Superior temporal gyrus (tissue), 1 donor: ENCODE data around the gene CDH23.
A peak's percentile ranks its signal among the peaks of the same experiment; 100 is the strongest.

ENCODE experiments used
- DNase-seq: peaks from one replicate; pipeline ENCODE4 v3.0.0-alpha.2; 2016; ENCODE audit errors: extremely low spot score

Gene CDH23

DNA sequence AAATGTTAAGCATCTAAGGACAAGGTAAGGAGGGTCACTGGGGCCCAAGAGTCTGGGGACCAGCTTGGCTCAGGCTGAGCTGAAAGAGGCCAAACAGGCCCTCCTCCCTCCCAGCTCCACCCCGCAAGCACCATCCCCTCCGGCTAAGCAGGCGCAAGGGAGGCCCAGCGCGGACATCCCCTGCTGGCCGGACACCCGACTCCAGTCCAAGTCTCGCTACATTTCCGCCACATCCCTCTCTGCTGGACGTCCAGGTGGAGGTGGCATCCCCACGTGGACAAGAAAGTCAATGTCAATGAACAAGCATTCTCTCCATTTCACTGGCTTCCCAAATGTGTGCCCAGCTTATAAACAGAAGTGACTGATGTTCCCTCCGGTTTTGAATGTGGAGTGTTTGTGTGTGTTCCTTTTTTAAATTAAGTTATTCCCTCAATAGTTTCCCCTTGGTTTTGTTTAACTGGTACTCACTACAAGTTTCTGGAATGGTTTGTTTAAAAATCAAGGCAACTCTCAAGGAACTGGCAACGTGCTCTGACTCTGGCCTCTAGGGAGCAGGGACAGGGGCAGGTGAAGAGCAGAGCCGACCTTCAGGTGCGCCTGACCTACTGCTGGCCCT lies 418.9 kb downstream of the CDH23 start:
- no peak for DNase-seq

DNA sequence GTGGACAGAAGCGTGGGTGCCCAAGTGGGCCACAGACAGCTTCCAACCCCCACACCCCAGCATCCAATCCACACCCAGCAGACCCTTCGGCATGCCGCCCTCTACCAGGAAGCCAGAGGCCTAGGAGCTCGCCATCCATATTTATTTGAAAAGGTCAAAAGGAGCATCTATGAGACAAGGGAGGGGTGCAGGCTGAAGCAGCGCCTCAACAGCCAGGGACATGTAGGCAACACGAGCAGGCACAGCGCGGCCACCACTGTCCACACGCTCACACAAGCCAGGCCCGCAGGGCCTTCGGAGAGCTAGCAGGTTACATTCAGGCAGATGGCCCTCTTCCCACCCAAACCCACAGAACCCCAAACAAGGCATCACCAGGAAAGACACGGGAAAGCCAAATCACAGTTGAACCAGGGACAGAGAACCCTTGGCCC lies 419.7 kb downstream of the CDH23 start:
- no peak for DNase-seq

DNA sequence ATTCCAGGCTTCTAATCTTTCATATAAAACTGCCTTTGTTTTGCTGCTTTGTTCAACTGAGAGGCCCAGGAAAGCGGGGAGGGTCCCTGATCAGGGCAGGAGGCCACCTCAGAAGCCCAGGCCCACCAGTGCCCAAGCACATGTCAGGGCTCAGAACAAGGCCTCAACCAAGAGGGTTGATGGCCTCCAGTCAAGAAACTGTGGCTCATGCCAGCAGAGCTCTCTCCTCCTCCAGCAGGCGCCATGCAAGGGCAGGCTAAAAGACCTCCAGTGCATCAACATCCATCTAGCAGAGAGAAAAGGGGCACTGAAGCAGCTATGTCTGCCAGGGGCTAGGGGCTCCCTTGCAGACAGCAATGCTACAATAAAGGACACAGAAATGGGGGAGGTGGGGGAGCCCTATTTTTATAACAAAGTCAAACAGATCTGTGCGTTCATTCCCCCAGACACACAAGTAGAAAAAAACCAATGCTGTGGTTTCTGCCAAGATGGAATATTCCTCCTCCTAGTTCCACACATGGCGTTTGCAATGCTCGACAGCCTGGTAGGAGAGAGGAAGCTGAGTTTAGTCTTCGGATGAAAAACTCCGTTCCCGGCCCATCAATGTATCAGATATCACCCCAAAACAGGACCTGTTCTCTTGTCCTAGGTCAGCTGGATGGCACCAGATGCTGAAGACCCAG lies 420.4 kb downstream of the CDH23 start:
- peak; percentile 60 for DNase-seq

DNA sequence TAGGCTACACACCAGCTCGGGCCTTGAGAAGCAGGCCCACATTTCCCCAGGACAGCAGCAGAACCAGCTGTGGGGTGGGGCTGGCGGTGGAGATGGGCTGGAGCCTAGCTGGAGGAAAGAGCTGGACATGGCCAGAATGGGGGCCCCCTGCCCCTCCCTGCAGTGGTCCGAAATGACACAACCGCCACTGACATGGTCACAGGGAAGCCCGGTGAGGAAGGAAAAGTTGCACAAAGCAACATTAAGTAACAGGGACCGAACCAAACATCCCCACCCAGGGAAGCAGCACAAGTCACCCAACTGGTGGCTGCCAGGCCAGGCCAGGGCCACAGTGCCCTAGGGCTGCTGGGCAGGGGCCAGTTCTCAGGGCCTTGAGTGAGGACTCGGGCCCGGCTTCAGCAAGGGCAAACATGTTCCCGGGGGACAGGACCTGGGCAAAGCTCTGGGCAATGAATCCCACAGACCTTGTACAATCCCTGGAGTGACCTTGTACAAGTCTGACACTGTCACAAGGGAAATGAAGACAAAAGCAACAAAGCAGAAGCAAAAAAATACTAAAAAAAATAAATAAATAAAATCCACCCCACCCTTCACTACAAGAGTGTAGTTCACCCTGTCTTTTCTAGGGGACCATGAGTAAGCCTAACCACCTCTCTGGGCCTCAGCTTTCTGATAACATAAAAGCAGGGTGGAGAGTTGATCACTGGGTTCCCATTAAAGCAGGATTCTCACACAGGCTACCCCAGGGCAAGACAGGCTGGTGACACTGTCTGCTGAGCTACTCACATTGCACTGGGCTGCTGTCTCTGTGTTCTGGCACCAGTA lies 421.3 kb downstream of the CDH23 start:
- no peak for DNase-seq

DNA sequence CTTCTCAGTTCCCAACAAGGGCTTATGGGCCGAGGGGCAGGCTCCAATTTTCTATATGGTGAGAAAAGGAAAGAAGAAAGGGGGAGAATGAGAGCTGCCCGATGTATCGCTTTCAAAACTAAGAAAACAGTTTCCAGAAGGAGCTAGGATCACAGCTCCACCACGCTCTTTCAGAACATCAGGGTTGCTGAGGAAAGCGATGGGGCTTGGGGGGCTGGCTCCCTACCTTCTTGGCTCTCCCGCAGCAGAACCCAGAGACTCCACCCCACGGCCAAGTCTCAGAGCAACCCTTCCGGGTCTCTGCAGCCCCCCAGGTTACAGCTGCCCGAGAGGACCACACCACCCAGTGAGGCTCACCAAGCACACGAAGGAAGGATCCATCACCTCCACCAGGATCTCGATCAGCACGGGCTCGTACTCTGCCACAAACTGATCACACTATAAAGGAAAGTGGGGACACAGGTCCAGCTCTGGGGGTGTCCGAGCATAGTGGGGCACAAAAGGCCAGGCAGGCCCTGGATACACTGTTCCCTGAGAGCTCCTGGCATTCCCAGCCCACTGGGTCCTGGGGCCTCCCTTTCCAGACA lies 422.0 kb downstream of the CDH23 start:
- no peak for DNase-seq

DNA sequence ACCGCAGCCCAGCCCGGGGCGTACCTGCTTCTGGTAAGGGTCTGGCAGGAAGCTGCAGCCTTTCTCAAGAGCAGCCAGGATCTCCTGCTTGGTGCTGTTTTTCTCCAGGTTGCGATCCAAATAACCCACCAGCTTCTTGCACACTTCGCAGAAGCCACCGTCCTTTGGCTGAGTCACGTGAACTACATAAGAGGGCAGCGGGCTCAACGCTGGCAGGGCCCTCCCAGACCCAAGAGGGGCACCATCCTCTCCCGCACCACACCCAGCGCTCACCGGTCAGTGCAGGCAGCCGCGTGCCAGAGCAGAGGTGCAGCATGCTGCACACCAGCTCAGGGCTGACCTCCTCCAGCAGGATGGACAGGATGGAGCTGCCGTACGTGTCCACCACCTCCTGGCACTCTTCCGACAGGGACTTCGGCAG lies 422.7 kb downstream of the CDH23 start:
- no peak for DNase-seq

DNA sequence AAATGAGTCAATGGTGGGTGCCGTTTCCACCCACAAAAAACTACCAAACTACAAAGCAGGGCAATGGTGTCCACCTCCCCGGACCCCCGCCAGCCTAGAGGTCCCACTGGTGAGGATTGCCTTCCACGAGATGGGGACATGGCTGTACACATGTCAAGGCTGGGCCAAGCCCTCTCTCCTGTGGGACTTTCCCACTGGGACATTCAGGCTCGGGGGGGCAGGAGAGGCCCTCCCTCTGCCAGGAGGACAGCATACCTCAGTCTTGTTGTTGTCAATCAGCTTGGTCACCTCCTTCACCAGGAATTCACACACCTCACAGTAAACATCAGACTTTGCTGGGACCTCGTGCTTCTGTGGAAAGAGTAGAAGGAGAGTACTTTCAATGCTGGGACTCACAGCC lies 423.3 kb downstream of the CDH23 start:
- no peak for DNase-seq

DNA sequence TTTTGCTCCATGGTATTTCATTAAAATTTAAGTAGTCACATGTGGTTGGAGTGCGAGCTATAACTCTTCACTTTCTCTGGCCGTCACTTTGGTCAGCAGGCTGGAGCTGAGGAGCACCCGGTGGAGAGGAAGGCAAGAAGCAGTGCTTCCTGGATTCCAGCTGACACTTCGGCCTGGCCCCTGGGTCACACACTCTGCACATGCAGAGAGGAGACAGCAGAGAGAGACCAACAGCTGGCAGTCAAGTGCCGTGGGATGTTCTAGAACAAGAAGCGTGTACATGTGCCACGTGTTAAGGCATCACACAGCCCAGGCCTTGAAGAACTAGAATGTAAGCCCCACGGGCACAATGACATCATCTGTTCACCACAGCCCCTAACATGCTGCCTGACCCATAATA lies 424.2 kb downstream of the CDH23 start:
- DNase-seq: no peak

DNA sequence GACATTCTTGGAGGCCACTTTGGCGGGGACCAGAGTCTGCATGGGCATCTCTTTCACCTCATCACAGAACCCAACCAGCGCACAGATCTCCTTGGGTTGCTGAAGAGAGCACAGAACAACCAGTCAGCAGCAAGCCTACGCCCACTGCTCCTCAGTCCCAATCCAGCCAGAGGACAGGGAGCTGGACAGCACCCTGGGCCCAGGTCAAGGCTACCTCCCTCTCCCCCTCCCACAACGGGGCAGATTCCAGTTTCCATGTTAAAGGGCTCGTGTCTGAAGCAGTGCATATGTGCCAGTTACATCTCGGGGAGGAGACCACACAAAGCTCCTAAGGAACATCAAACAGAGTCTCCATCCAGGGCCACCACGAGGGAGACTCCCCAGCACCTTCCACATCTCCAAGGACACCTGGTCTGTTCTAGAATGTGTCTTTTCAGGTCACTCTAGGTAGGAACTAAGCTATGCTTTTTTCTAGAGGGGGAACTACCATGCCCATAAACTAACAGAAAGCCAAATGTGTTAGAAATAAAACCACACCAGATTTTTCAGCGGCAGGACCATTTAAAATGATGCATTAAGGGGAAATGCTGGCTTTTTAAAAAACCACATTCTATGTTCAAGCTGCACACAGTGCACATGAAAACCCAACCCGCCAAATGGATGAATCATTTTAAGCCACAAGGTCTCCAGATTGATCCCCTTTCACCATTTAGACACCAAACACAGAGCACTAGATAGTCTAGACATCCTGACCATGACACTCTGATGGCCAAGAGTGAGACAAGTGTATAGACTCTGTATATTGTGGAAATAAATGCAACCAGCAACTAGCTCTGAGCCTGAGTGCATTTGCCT lies 425.4 kb downstream of the CDH23 start:
- no peak for DNase-seq

DNA sequence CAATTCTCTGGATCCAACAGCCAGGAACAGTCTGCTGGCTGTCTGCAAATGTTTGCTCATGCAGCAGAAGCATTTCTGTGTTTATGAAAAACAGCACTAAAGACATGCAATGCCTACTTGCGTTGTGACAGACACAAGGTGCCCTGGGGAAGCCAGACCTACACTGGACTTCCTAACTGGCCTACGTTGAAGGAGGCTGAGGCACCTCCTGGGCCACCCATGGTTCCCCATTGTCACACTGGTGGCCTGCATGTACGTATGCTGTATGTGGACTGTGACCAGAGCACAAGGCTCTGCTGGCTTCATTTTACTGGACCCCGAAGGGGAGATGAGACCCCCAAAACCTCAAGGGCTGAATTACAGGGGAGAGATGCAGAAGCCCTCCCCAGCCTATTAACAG lies 426.6 kb downstream of the CDH23 start:
- no peak for DNase-seq

DNA sequence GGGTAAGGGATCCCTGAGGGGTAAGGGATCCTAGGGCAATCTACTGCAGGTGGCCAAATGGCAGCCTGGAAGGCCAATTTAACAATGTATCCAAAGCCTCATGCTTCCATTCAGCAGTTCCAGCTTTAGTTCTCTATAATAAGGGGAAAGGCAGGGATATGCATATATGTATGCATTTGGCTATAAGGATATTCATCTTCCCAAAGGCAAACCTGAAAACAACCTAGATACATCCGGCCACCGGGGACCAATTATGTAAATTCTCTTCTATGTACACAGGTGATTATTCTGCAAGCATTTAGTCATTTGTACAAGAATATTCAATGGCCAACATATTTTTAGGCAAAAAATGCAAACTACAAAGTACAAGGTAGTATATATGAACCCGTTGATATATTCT lies 427.6 kb downstream of the CDH23 start:
- no peak for DNase-seq

DNA sequence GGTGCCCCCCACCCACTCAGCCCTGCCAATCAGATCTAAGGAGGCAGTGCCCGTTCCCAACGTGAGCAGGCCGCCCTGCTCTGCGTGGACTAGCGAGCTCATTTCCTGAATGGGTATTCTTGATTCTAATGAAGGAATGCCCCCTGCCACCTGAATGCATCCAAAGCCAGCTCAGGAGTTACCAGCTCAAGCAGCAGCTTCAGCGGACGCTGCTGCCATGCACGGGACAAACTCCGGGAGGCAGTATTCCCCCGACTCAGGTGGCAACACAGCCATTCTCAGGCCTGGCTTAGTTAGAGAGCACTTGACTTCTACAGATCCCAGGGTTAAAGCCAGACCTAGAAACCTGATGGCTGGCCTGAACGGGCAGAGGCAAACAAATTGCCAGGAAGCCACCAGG lies 428.5 kb downstream of the CDH23 start:
- DNase-seq: no peak

DNA sequence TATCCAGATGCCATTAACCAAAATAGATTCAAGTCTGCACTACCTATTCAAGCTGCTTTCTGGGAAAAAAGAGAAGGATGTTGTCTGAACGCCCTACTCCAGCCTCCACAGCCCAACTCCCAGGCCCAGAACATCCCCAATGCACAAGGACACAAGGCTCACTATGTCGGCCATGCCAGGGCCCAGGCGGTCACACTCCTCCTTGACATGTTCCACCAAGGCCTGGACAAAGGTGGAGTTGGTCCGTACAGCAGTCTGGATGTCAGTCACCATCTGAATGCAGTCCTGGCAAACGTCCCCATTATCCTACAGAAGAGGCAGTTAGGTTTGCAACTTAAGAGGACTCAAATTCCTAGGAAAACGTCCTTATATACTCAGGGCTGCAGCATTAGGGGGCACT lies 431.1 kb downstream of the CDH23 start:
- DNase-seq: no peak

DNA sequence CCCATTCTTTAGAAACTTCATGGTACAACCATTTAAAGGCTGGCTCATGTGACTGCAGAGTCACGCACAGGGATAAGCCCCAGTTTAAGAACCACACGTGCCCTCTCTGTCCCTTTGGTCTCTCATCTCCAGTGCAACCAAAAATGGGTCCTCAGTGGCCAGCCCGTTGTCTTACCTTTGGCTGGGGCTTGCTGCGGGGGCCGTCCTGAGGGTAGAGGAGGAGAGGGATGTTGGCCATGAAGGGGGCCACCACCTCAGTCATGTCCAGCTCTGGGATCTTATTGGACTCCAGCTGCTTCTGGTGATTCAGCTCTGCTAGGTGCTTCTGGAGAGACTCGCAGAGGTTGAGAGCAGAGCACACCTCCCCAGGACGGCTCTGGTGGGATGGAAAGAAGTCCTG lies 432.0 kb downstream of the CDH23 start:
- DNase-seq: no peak

DNA sequence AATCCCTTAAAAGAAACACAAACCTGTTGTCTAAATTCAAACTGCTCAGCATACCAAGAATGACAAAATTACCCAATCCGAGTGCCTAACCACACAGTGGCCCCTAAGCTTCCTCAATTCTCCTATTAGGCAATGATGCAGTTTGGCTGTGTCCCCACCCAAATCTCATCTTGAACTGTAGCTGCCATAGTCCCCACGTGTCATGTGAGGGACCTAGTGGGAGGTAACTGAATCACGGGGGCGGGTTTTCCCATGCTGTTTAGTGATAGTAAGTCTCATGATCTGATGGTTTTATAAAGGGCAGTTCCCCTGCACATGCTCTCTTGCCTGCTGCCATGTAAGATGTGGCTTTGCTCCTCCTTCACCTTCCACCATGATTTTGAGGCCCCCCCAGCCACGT lies 432.5 kb downstream of the CDH23 start:
- no peak for DNase-seq

DNA sequence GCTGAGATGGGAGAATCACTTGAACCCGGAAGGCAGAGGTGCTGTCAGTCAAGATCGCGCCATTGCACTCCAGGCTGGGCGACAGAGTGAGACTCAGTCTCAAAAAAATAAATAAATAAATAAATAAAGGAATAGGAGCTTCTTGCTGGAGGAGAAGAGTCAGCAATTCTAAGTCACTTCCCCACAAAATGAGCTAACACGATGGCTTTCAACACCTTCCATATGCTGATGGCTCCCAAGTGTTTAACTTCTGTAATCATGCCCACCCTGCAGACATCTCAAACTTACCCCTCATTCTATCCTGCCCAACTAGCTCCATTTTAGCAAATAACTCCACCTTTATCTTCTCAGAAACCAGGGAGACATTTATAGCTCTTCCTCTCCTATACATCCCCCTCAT lies 433.2 kb downstream of the CDH23 start:
- DNase-seq: no peak

DNA sequence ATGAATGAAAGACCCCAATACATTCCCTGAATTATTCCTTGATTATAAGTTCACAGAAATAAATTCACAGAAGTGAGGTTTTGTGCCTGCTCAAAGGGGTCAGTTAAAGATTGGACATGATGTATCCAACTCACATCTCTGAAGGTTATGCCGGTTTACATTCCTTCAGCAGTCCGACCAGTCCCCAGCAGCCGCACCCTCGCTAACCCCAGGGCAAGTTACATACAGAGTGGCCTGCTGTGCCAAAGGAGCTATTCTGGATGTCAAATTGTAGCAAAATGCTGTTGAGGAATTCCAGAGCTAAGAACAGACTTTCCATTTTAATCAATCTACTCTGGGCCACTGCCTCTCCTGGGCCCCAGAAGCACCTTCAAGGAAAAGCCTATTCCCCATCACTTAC lies 434.0 kb downstream of the CDH23 start:
- DNase-seq: no peak

DNA sequence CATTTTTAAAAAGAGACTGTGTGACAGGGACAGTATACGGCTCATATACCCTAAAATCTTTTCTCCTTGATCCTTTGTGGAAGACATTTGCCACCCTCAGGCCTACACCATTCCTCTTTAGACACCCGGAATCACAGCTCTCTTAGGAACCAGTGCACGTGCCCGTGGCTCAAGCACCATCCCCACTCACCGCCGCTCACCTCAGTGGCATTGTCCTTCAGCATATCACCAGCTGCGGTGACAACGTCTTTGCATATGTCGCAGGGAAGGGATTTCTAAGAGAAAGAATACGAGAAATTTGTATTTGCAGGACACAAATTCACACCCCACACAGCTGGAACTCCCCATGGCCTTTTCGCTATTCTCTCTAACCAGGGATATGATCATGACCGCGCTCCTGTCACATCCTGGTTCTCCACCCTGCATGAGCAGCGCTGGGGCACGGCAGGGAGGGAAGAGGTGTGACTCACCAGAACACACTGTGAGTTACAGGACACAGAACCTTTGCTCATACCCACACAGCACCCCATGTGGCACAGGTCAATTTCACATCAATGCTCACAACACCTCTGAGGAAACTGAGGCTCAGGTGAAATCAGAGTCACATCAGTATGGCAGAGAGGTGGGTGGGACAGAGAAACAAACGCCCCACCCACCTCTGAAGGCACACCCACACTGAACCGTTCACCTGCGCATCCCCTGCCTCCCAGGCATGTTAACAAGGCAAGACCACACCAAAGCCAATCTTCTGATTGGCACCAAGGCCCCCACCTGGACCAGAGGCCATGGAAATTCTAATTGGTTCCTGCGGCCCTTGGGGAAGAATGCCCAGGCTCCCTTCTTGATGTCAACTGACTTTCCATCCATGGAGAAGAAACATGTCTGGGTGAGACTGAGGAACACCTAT lies 435.2 kb downstream of the CDH23 start:
- DNase-seq: no peak

DNA sequence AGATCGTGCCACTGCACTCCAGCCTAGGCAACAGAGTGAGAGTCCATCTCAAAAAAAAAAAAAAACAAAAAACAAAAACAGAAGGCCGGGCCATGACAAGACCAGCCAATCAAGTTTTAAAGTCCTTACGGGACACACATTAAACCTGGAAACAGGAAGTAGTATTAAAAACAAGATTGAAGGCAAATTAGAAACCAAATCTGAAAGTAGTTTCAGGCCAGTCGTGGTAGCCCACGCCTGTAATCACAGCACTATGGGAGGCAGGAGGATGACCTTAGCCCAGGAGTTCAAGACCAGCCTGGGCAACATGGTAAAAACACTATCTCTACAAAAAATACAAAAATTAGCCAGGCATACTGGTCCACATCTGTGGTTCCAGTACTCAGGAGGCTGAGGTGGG lies 436.2 kb downstream of the CDH23 start:
- no peak for DNase-seq
